ENCODE results near the gene C13orf46. TPM values are rescaled to one million over a fixed set of nuclear protein-coding genes. Genes with fewer than 3 reads are reported as not detected.

C13orf46 gene
- total RNA-seq, 1 donor from 2014 or later, result 0.08 TPM

GRCh38 chr13:113937073-113937472 is 36.8 kb downstream of the C13orf46 start:
- no peak for ATAC-seq

GRCh38 chr13:113936166-113936965 is 37.5 kb downstream of the C13orf46 start:
- ATAC-seq, result no peak

GRCh38 chr13:113935001-113935844 is 38.7 kb downstream of the C13orf46 start:
- no peak for ATAC-seq

GRCh38 chr13:113934576-113934975 is 39.3 kb downstream of the C13orf46 start:
- no peak for ATAC-seq

- ATAC-seq, result no peak
Observed at GRCh38 chr13:113933901-113934300, 40.0 kb downstream of the C13orf46 start.

- no peak for ATAC-seq
Observed at GRCh38 chr13:113931841-113932459, 41.9 kb downstream of the C13orf46 start.

- ATAC-seq, result no peak
Observed at GRCh38 chr13:113930671-113931637, 42.9 kb downstream of the C13orf46 start.

- no peak for ATAC-seq
Observed at GRCh38 chr13:113929628-113930615, 44.0 kb downstream of the C13orf46 start.

GRCh38 chr13:113928685-113929627 is 44.9 kb downstream of the C13orf46 start:
- peak; percentile 23 for ATAC-seq

- no peak for ATAC-seq
Observed at GRCh38 chr13:113927661-113928581, 46.0 kb downstream of the C13orf46 start.

GRCh38 chr13:113926951-113927660 is 46.8 kb downstream of the C13orf46 start:
- ATAC-seq, result no peak

- no peak for ATAC-seq
Observed at GRCh38 chr13:113926301-113926761, 47.5 kb downstream of the C13orf46 start.

- no peak for ATAC-seq
Observed at GRCh38 chr13:113924184-113924901, 49.5 kb downstream of the C13orf46 start.

- ATAC-seq, result no peak
Observed at GRCh38 chr13:113923376-113924063, 50.4 kb downstream of the C13orf46 start.

GRCh38 chr13:113922412-113923118 is 51.3 kb downstream of the C13orf46 start:
- ATAC-seq, result no peak

GRCh38 chr13:113921763-113922162 is 52.1 kb downstream of the C13orf46 start:
- ATAC-seq, result no peak

Measured in esophagus mucosa (tissue), 1 donor.